HG03354 (cell line): ENCODE data around the gene BLTP2.
"Not testable (repeated sequence)": the region's sequence is repeated elsewhere in the genome, so short reads cannot be mapped to it uniquely, and the experiment has no call there.

Experiments
- ATAC-seq: cut with Tn5 transposase; IDR thresholded peaks from one replicate; pipeline ENCODE4 v1.9.1; 2021; ENCODE audit warnings: mild to moderate bottlenecking; ENCODE audit not compliant: unreplicated experiment, poor library complexity, severe bottlenecking

BLTP2 gene

GRCh38 chr17:28644787-28645575 lies at the start of gene BLTP2:
BLTP2 (minus strand) TSS chr17:28645158; CDS start chr17:28645056, 102 bp downstream.
- peak; percentile 94 for ATAC-seq

DNA sequence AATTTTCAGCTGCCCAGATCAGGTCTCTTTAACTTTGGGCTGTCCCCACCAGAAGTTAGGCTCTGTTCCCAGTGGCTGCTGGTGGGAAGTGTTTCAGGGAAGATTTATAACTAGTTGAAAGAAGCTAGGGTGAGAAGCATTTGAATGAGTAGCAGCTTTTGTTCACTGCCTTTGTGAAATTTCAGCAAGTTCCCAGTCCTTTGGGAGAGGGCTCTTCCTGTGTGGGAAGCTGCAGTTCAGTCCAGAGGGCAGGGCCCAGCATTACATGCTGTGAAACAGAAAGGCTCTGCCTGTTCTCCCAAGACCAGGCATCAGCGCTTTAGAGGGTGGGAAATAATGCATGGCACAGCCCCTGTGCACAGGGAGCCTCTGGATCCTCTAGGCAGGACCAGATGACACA lies 48.9 kb upstream of the BLTP2 start:
- ATAC-seq: no peak

GRCh38 chr17:28689011-28689410 lies 44.1 kb upstream of the BLTP2 start:
- ATAC-seq: no peak

DNA sequence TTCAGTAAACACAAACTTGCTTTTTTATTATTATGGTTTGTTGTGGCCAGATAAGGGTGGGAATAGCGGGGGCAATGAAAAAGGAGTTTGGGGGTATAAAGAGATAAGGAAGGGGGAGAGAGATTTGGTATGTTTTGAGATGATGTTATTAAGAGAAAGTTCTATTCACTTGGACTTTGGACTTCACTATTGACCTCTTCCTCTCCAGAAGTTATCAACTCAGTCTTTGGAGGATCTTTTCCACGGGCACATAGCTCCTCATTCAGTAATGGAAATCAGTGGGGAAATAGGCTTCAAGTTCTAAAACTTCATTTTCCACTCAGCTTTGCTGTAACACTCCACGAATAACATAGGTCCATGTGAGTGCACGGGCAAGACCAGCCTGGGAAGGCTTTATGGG lies 43.5 kb upstream of the BLTP2 start:
- no peak for ATAC-seq

- no peak for ATAC-seq
These were observed 41.3 kb upstream of the BLTP2 start for GRCh38 chr17:28686296-28686695.

GRCh38 chr17:28685366-28685765 lies 40.4 kb upstream of the BLTP2 start:
- no peak for ATAC-seq

DNA sequence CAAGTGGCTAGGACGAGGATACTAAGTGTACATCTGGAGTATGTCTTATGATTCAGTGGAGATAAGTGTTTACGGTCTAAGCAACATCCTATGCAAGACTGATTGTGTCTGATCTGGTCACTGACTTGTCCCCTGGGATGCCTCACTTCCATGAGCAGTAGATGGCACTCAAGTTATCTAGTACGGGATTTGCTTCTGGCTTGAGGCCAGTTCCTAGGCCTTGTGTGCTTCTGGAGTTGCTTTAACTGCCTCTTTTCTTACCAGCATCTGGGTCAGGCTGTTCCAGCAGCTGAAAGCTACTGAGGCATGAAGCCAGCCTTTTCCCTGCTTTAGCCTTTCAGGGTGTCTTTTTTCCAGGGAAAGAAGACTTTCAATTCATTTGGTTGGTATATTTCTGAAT lies 40.0 kb upstream of the BLTP2 start:
- no peak for ATAC-seq

- no peak for ATAC-seq
These were observed 37.7 kb upstream of the BLTP2 start for GRCh38 chr17:28682655-28683054.

DNA sequence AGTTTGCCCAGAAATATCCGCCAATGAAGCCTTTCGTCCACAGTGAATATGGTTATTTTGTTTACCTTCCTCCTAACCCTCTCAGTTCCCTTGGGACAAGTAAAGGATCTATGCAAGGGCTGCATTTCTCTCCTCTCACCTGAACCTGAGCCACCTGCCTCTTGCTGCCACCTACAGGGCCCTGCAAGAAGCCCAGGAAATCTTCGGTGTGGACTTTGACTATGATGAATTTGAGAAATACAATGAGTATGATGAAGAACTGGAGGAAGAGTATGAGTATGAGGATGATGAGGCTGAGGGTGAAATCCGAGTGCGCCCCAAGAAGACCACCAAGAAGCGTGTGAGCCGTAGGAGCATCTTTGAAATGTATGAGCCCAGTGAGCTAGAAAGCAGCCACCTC lies 31.0 kb upstream of the BLTP2 start:
- ATAC-seq: no peak

- ATAC-seq: no peak
These were observed 30.5 kb upstream of the BLTP2 start for GRCh38 chr17:28675490-28675889.

- no peak for ATAC-seq
These were observed 25.0 kb upstream of the BLTP2 start for GRCh38 chr17:28669918-28670317.

DNA sequence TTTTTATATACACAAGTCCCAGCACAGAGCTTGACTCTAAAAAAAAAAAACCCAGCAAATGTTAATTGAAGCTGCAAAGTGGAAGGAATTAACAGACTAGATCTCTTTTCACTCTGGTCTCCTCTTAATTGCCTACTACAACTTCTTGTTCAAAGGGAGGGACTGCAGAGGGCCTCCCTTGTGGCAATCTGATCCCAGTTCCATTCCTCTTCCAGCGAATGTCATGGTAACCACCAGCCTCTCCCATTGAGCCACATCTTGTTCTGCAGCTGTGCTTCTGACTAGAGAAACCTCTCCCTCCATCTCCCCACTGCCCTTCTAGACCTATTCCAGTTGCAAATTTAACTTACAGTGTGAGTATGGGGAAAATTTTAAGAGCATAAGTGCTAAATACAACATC lies 22.9 kb upstream of the BLTP2 start:
- no peak for ATAC-seq

- ATAC-seq: no peak
These were observed 21.0 kb upstream of the BLTP2 start for GRCh38 chr17:28665994-28666393.

GRCh38 chr17:28663723-28664122 lies 18.8 kb upstream of the BLTP2 start:
- no peak for ATAC-seq

DNA sequence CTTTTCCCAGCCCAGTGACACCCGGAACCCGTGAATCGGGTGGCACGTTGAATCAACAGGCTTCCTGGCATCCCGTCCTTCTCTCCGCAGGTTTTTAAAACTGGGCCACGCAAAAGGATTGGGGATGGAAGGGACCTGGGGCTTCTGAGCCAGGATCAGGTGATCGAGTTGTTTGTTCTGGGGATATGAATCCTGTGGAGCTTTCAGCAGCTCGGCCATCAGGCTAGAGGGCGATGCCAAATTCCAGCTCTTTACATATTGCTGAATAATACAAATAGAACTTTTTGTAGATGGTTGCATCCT lies 17.5 kb upstream of the BLTP2 start:
- no peak for ATAC-seq

DNA sequence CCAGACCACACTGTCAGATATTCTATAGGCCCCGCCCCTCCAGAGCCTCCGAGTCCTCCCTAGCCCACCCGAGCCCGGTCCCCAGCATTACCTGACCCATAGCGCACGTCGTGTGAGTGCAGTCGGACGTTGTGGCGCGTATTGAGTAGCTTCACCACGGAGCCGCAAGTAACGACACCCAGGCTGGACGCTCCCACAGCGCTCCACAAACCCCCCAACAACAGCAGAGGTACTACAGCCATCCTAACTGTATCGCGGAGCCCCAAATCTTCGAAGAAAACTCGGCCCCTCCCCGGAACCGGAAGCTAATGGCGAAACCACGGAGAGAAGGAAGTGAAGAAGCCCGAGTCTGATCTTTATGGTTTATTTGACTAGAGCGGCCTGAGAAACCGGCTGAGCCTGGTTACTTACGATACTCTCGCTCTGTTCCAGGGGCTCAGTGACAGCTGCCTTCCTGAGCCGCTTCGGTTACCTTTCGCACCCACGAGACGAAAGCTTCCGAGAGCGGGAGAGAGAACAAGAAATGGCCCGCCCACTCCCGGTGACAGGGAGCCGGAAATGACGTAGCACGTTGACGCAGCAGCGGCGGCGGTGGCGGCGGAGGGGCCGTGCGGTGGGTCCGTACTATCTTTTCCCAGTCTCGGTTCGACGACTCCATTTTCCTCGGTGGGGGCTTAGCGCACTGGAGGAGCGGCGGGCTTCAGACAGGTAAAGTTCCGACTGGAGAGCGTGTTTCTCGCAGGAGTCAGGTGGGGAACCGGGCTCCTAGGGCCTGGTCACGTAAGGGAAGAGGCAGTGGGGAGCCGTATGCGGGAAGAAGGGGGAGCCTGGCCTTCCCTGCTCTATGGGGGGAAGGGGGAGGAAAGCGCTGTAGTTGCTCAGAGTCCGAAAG lies 16.9 kb upstream of the BLTP2 start, which contains the start of the genes SDF2 and SUPT6H:
SDF2 (minus strand) TSS at position 272 of the 892 bp plus-strand sequence; CDS start at position 242, 30 bp downstream.
SUPT6H (plus strand) TSS at position 571 of the 892 bp plus-strand sequence. CDS start 11,197 bp downstream, outside the sequence.
- peak; percentile 85 for ATAC-seq

DNA sequence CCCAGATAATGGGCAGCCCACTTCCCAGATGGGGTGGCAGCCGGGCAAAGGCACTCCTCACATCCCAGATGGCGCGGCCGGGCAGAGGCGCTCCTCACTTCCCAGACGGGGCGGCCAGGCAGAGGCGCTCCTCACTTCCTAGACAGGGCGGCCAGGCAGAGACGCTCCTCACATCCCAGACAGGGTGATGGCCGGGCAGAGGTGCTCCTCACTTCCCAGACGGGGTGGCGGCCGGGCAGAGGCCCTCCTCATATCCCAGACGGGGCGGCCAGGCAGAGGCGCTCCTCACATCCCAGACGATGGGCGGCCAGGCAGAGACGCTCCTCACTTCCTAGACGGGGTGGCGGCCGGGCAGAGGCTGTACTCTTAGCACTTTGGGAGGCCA lies 14.5 kb upstream of the BLTP2 start:
- ATAC-seq: not testable (repeated sequence)

DNA sequence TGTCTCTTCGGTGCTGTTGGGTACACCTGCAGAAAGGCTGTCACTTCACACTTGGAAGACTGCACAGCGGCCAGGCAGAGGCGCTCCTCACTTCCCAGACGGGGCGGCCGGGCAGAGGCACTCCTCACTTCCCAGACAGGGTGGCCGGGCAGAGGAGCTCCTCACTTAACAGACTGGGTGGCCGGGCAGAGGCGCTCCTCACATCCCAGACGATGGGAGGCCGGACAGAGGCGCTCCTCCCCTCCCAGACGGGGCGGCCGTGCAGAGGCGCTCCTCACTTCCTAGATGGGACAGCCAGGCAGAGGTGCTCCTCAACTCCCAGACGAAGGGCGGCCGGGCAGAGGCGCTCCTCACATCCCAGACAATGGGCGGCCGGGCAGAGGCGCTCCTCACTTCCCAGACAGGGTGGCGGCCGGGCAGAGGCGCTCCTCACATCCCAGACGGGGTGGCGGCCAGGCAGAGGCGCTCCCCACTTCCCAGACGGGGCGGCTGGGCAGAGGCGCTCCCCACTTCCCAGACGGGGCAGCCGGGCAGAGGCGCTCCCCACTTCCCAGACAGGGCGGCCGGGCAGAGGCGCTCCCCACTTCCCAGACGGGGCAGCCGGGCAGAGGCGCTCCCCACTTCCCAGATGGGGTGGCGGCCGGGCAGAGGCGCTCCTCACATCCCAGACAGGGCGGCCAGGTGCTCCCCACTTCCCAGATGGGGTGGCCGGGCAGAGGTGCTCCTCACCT lies 14.0 kb upstream of the BLTP2 start:
- not testable (repeated sequence) for ATAC-seq

- not testable (repeated sequence) for ATAC-seq
These were observed 13.4 kb upstream of the BLTP2 start for GRCh38 chr17:28658342-28658741.

DNA sequence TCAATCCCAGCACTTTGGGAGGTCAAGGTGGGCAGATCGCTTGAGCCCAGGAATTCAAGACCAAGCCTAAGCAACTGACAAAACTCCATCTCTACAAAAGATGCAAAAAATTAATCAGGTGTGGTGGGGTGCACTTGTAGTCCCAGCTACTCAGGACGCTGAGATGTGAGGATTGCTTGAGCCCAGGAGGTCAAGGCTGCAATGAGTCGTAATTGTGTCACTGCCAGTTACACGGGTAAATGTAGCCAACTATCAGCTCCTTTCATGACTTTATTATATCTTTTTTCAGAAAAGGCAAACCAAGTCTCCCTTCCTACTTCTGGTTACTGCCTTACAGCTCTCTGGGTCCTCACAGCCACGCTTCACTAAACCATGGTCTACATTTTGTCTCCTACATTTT lies 12.8 kb upstream of the BLTP2 start:
- ATAC-seq: no peak
